Vagina (tissue), 2 donors: ENCODE measurements around the gene CEP170B. TPM values are rescaled to one million over a fixed set of nuclear protein-coding genes. Genes with fewer than 3 reads are reported as not detected.
A peak's percentile ranks its signal among the peaks of the same experiment; 100 is the strongest.

ENCODE experiments used
- DNase-seq, 2 donors: peaks; one replicate each; pipeline ENCODE4 v3.0.0-alpha.2; 2017; ENCODE audit errors: extremely low spot score in 2 of 2
- H3K27ac ChIP-seq: fragments of 200-600 bp; sonication (generic); one replicate; pipeline ENCODE4 v1.5.1; 2019
- H3K27me3 ChIP-seq: fragments of 200-600 bp; sonication (generic); one replicate; pipeline ENCODE4 v1.5.1; 2019
- H3K36me3 ChIP-seq, 2 donors: fragments of 200-600 bp; sonication (generic); one replicate each; pipeline ENCODE4 v1.5.1; 2017 to 2019
- H3K4me1 ChIP-seq: fragments of 200-600 bp; sonication (generic); one replicate; pipeline ENCODE4 v1.5.1; 2019
- H3K4me3 ChIP-seq, 2 donors: fragments of 200-600 bp; sonication (generic); 1 replicate in 1 of 2; 2 replicates in 1 of 2; pipeline ENCODE4 v1.5.1; 2016 to 2019
- H3K9me3 ChIP-seq: fragments of 200-600 bp; sonication (generic); one replicate; pipeline ENCODE4 v1.5.1; 2019
- CTCF ChIP-seq, 3 experiments: fragments of 450-650 bp in 2 of 3; fragments of 200-600 bp in 1 of 3; sonication (generic) in 1 of 3; IDR thresholded peaks; one replicate each; pipeline ENCODE4 v1.5.1; 2017 to 2019; ENCODE audit warnings: antibody characterized with exemption in 3 of 3, mild to moderate bottlenecking in 2 of 3, moderate library complexity in 2 of 3
- POLR2A ChIP-seq, 2 donors: fragments of 450-650 bp; IDR thresholded peaks; one replicate each; pipeline ENCODE4 v1.6.1; 2017; ENCODE audit warnings: antibody characterized with exemption in 2 of 2, mild to moderate bottlenecking in 2 of 2, moderate library complexity in 2 of 2
- POLR2AphosphoS5 ChIP-seq, 2 donors: sonication (generic); formaldehyde crosslinking; IDR thresholded peaks; one replicate each; pipeline ENCODE4 v1.9.0; 2017; ENCODE audit warnings: antibody characterized with exemption in 2 of 2, mild to moderate bottlenecking in 2 of 2, low read depth in 1 of 2; ENCODE audit not compliant: insufficient read depth in 1 of 2
- intact Hi-C: fragments of 100-400 bp; cut with DNase I; formaldehyde crosslinking; loops from one replicate; pipeline ENCODE4 v1.15.1; 2023
- total RNA-seq: library from RNA; depleted of rRNA; stranded (reverse); fragments of >200 nt; gene quantifications from one replicate; pipeline ENCODE4 v1.2.3, GENCODE V29; 2016

CEP170B gene
- total RNA-seq, 1 donor from 2014 or later: 17.9 TPM

GRCh38 chr14:104824353-104824997 lies 40.6 kb upstream of the CEP170B start:
- Histone ChIP-seq H3K4me3 (no peak overlapping the region), H3K4me1 (peaks cover 36% of the 10 kb centered on the region), H3K27me3 (no peaks in the 10 kb centered on the region), H3K27ac (no peak overlapping the region), H3K9me3 (no peaks in the 10 kb centered on the region), H3K36me3 (no peaks in the 10 kb centered on the region)
- intact Hi-C loops: no loop called here
- no peak for TF ChIP-seq POLR2A (IDR thresholded peaks at IDR 0.05)
- TF ChIP-seq POLR2AphosphoS5 (IDR thresholded peaks at IDR 0.05; ENCODE audit: insufficient read depth in 1 of 2, low read depth in 1 of 2): no peak
- TF ChIP-seq CTCF (IDR thresholded peaks at IDR 0.05): no peak
- DNase-seq: no peak

- Histone ChIP-seq H3K27ac (peak overlapping the region; percentile 73), H3K4me3 (peak overlapping the region; percentile 59 to 89), H3K36me3 (no peaks in the 10 kb centered on the region), H3K27me3 (no peaks in the 10 kb centered on the region), H3K9me3 (no peaks in the 10 kb centered on the region), H3K4me1 (peaks cover 27% of the 10 kb centered on the region)
- intact Hi-C loops: loop anchor here (2.0 kb wide), 1 partner anchor 28 kb away; no protein-coding TSS in a partner anchor
- DNase-seq: no peak
- TF ChIP-seq POLR2AphosphoS5 (IDR thresholded peaks at IDR 0.05; ENCODE audit: insufficient read depth in 1 of 2, low read depth in 1 of 2): peak in 1 of 2 donors; percentile 41
- no peak for TF ChIP-seq POLR2A (IDR thresholded peaks at IDR 0.05)
- TF ChIP-seq CTCF (IDR thresholded peaks at IDR 0.05): peak; percentile 49 to 85 (median 72)
Measured at GRCh38 chr14:104826189-104826860, 38.7 kb upstream of the CEP170B start.

- Histone ChIP-seq H3K36me3 (no peaks in the 10 kb centered on the region), H3K27ac (no peak overlapping the region), H3K4me3 (peak overlapping the region; percentile 59 to 89), H3K4me1 (peaks cover 25% of the 10 kb centered on the region), H3K9me3 (no peaks in the 10 kb centered on the region), H3K27me3 (no peaks in the 10 kb centered on the region)
- TF ChIP-seq POLR2A (IDR thresholded peaks at IDR 0.05): no peak
- TF ChIP-seq POLR2AphosphoS5 (IDR thresholded peaks at IDR 0.05; ENCODE audit: insufficient read depth in 1 of 2, low read depth in 1 of 2): peak in 1 of 2 donors; percentile 1
- intact Hi-C loops: loop anchor here (2.0 kb wide), 1 partner anchor 28 kb away; no protein-coding TSS in a partner anchor
- no peak for DNase-seq
Measured at GRCh38 chr14:104826861-104827176, 38.2 kb upstream of the CEP170B start.

GRCh38 chr14:104827177-104828055 lies 37.7 kb upstream of the CEP170B start:
- intact Hi-C loops: loop anchor here (2.0 kb wide), 1 partner anchor 29 kb away; no protein-coding TSS in a partner anchor

More at GRCh38 chr14:104827177-104828055, 37.7 kb upstream of the CEP170B start:
- Histone ChIP-seq H3K27ac (no peak overlapping the region), H3K4me1 (peaks cover 25% of the 10 kb centered on the region), H3K27me3 (no peaks in the 10 kb centered on the region), H3K9me3 (no peaks in the 10 kb centered on the region), H3K4me3 (peak overlapping the region; percentile 59 to 89), H3K36me3 (no peaks in the 10 kb centered on the region)
- no peak for DNase-seq
- no peak for TF ChIP-seq POLR2A (IDR thresholded peaks at IDR 0.05)
- TF ChIP-seq CTCF (IDR thresholded peaks at IDR 0.05): peak in 1 of 3 experiments; percentile 16
- peak in 1 of 2 donors; percentile 19 for TF ChIP-seq POLR2AphosphoS5 (IDR thresholded peaks at IDR 0.05; ENCODE audit: insufficient read depth in 1 of 2, low read depth in 1 of 2)
